GM23338 (cell line): ENCODE results near the gene CMC2.

Source experiments
- CTCF ChIP-seq, 2 experiments: fragments of 200-600 bp in 1 of 2; sonication (generic) in 1 of 2; conservative IDR thresholded peaks; 2 replicates each; pipeline versions ENCODE4 v1.5.1 to v1.6.1; 2016 to 2017; ENCODE audit warnings: antibody characterized with exemption in 2 of 2, low read depth in 2 of 2, mild to moderate bottlenecking in 2 of 2, moderate library complexity in 1 of 2
- EZH2 ChIP-seq: fragments of 200-600 bp; sonication (generic); IDR thresholded peaks from one replicate; pipeline ENCODE4 v1.8.0; 2017; ENCODE audit warnings: antibody characterized with exemption, mild to moderate bottlenecking, low read depth; ENCODE audit not compliant: unreplicated experiment
- ZNF331 ChIP-seq: fragments of 250-450 bp; sonication (Bioruptor Pico); IDR thresholded peaks from 2 replicates; pipeline ENCODE4 v1.5.0; 2020; ENCODE audit warnings: low read depth, mild to moderate bottlenecking, moderate library complexity

- TF ChIP-seq CTCF (conservative IDR thresholded peaks at IDR 0.05; ENCODE audit: low read depth in 2 of 2) (peak; percentile 85 to 96), EZH2 (no peak), ZNF331 (CRISPR knock-in tag) (no peak)
Observed at GRCh38 chr16:81035398-81035974, 28.8 kb upstream of the CMC2 start, which contains the start of gene ATMIN.
